ENCODE measurements around the gene PROZ. TPM values are rescaled to one million over a fixed set of nuclear protein-coding genes. Genes with fewer than 3 reads are reported as not detected.
A peak's percentile ranks its signal among the peaks of the same experiment; 100 is the strongest.

The PROZ gene
- total and polyA plus RNA-seq, 2 of the 13 experiments (the other 11 are each of a cell fraction or from before 2014, with no cell fraction given), result 5.6 to 22.5 TPM

GRCh38 chr13:113183450-113184129 is 25.1 kb downstream of the PROZ start (continued):
- TF ChIP-seq ZBTB20 (CRISPR knock-in tag; IDR thresholded peaks at IDR 0.05; ENCODE audit: borderline replicate concordance, low read depth) (peak; percentile 82; the same call in 1 of the 2 replicates), ISL2 (CRISPR knock-in tag; IDR thresholded peaks at IDR 0.05) (peak; percentile 44; the same call in 1 of the 2 replicates), ZNF142 (CRISPR knock-in tag; IDR thresholded peaks at IDR 0.05) (no peak), ATF7-NPFF (CRISPR knock-in tag; IDR thresholded peaks at IDR 0.05; ENCODE audit: low read depth) (no peak; the same call in 1 of the 2 replicates), SOX6 (IDR thresholded peaks at IDR 0.05) (no peak), SOX6 (CRISPR knock-in tag; IDR thresholded peaks at IDR 0.05) (peak; percentile 96), ATF5 (CRISPR knock-in tag; IDR thresholded peaks at IDR 0.05; ENCODE audit: low read depth) (no peak), ZNF75D (CRISPR knock-in tag; IDR thresholded peaks at IDR 0.05; ENCODE audit: borderline replicate concordance) (no peak), ZNF687 (CRISPR knock-in tag; IDR thresholded peaks at IDR 0.05) (peak; percentile 34; the same call in 1 of the 2 replicates), HMG20A (CRISPR knock-in tag; IDR thresholded peaks at IDR 0.05; ENCODE audit: borderline replicate concordance) (peak; percentile 83), NR2F1 (CRISPR knock-in tag; IDR thresholded peaks at IDR 0.05) (peak in 1 of 2 experiments; percentile 51; a peak in 1 of 4 replicates), MYNN (CRISPR knock-in tag; IDR thresholded peaks at IDR 0.05; ENCODE audit: low read depth) (no peak), TP53 (CRISPR knock-in tag; conservative IDR thresholded peaks at IDR 0.05) (no peak), NFKB2 (CRISPR knock-in tag; IDR thresholded peaks at IDR 0.05; ENCODE audit: borderline replicate concordance) (no peak), TEAD3 (CRISPR knock-in tag; optimal IDR thresholded peaks at IDR 0.05; ENCODE audit: borderline replicate concordance) (peak; percentile 70), HOXA3 (CRISPR knock-in tag; IDR thresholded peaks at IDR 0.05) (peak; percentile 77; the same call in 1 of the 2 replicates), HOXA7 (CRISPR knock-in tag; IDR thresholded peaks at IDR 0.05) (no peak), SRSF9 (IDR thresholded peaks at IDR 0.05; ENCODE audit: borderline replicate concordance, insufficient read depth, low read depth, low read length, poor library complexity, severe bottlenecking) (no peak)

Measured in HepG2 (cell line).